H9 (cell line): ENCODE data around the gene GRIK3. TPM values are rescaled to one million over a fixed set of nuclear protein-coding genes. Genes with fewer than 3 reads are reported as not detected.

Experiments used
- DNase-seq: peaks from one replicate; pipeline ENCODE4 v3.0.0-alpha.2; 2017
- H2AFZ ChIP-seq: one replicate; pipeline ENCODE4 v1.6.1; 2013; ENCODE audit warnings: mild to moderate bottlenecking, low read length, control low read depth, moderate library complexity
- H2AK5ac ChIP-seq: 2 replicates; pipeline ENCODE4 v1.6.1; 2013; ENCODE audit warnings: low read length, control low read depth, mixed read lengths; ENCODE audit not compliant: insufficient read length
- H2BK120ac ChIP-seq: one replicate; pipeline ENCODE4 v1.6.1; 2013; ENCODE audit warnings: low read depth, mild to moderate bottlenecking, low read length, control low read depth, inconsistent platforms; ENCODE audit not compliant: poor library complexity, severe bottlenecking
- H2BK12ac ChIP-seq: 2 replicates; pipeline ENCODE4 v1.6.1; 2013; ENCODE audit warnings: low read length, control low read depth, mixed read lengths, low read depth; ENCODE audit not compliant: insufficient read length
- H2BK15ac ChIP-seq: 2 replicates; pipeline ENCODE4 v1.6.1; 2013; ENCODE audit warnings: low read depth, low read length, control low read depth
- H2BK20ac ChIP-seq: one replicate; pipeline ENCODE4 v1.6.1; 2013; ENCODE audit warnings: low read depth, mild to moderate bottlenecking, low read length, control low read depth, inconsistent platforms; ENCODE audit not compliant: poor library complexity, severe bottlenecking
- H2BK5ac ChIP-seq: 2 replicates; pipeline ENCODE4 v1.6.1; 2013; ENCODE audit warnings: low read length, control low read depth, mixed read lengths; ENCODE audit not compliant: insufficient read length
- H3K14ac ChIP-seq: 2 replicates; pipeline ENCODE4 v1.6.1; 2013; ENCODE audit warnings: low read length, control low read depth; ENCODE audit not compliant: insufficient read depth
- H3K18ac ChIP-seq: 2 replicates; pipeline ENCODE4 v1.6.1; 2013; ENCODE audit warnings: low read depth, mild to moderate bottlenecking, mixed read lengths, low read length, control low read depth; ENCODE audit not compliant: insufficient read length
- H3K23ac ChIP-seq: 2 replicates; pipeline ENCODE4 v1.6.1; 2013; ENCODE audit warnings: low read length, control low read depth, mixed read lengths, low read depth; ENCODE audit not compliant: insufficient read length
- H3K23me2 ChIP-seq: 2 replicates; pipeline ENCODE4 v1.6.1; 2013; ENCODE audit warnings: low read depth, mild to moderate bottlenecking, mixed read lengths, low read length, control low read depth; ENCODE audit not compliant: insufficient read length, poor library complexity, severe bottlenecking
- H3K27ac ChIP-seq: 2 replicates; pipeline ENCODE4 v1.5.1; 2013; ENCODE audit warnings: low read length, control low read depth, mixed read lengths, low read depth; ENCODE audit not compliant: insufficient read length
- H3K27me3 ChIP-seq: 2 replicates; pipeline ENCODE4 v1.6.1; 2013; ENCODE audit warnings: low read length, control low read depth, inconsistent platforms; ENCODE audit not compliant: insufficient read depth
- H3K4ac ChIP-seq: 2 replicates; pipeline ENCODE4 v1.6.1; 2013; ENCODE audit warnings: low read depth, mild to moderate bottlenecking, control low read depth, inconsistent platforms, low read length, moderate library complexity
- H3K4me1 ChIP-seq: 2 replicates; pipeline ENCODE4 v1.6.1; 2013; ENCODE audit warnings: low read length, control low read depth, inconsistent platforms; ENCODE audit not compliant: insufficient read depth
- H3K4me2 ChIP-seq: 2 replicates; pipeline ENCODE4 v1.6.1; 2013; ENCODE audit warnings: low read length, control low read depth, mixed read lengths; ENCODE audit not compliant: insufficient read length, insufficient read depth
- H3K56ac ChIP-seq: 2 replicates; pipeline ENCODE4 v1.6.1; 2013; ENCODE audit warnings: low read depth, mild to moderate bottlenecking, mixed read lengths, low read length, control low read depth; ENCODE audit not compliant: insufficient read length
- H3K79me1 ChIP-seq: 2 replicates; pipeline ENCODE4 v1.6.1; 2013; ENCODE audit warnings: low read depth, mild to moderate bottlenecking, moderate library complexity, low read length, control low read depth, inconsistent platforms; ENCODE audit not compliant: insufficient read depth, poor library complexity, severe bottlenecking
- H3K79me2 ChIP-seq: 2 replicates; pipeline ENCODE4 v1.6.1; 2013; ENCODE audit warnings: low read length, control low read depth, inconsistent platforms; ENCODE audit not compliant: insufficient read depth
- H3K9ac ChIP-seq: 2 replicates; pipeline ENCODE4 v1.6.1; 2013; ENCODE audit warnings: low read length, control low read depth, mixed read lengths; ENCODE audit not compliant: insufficient read length; ENCODE audit errors: extremely low read depth
- H3K9me3 ChIP-seq: one replicate; pipeline ENCODE4 v1.6.1; 2013; ENCODE audit warnings: low read depth, low read length, inconsistent platforms; ENCODE audit not compliant: control insufficient read depth
- H3T11ph ChIP-seq: one replicate; pipeline ENCODE4 v1.6.1; 2013; ENCODE audit warnings: mild to moderate bottlenecking, low read length, control low read depth, inconsistent platforms
- H4K20me1 ChIP-seq: one replicate; pipeline ENCODE4 v1.6.1; 2013; ENCODE audit not compliant: control insufficient read depth, insufficient read length, insufficient read depth
- H4K5ac ChIP-seq: 2 replicates; pipeline ENCODE4 v1.6.1; 2013; ENCODE audit warnings: low read depth, mild to moderate bottlenecking, mixed read lengths, low read length, control low read depth; ENCODE audit not compliant: insufficient read length
- H4K8ac ChIP-seq: replicated peaks from 2 replicates; pipeline ENCODE4 v1.6.1; 2013; ENCODE audit warnings: low read length, control low read depth, mixed read lengths, low read depth; ENCODE audit not compliant: insufficient read length
- H4K91ac ChIP-seq: 2 replicates; pipeline ENCODE4 v1.6.1; 2013; ENCODE audit warnings: low read depth, mild to moderate bottlenecking, moderate library complexity, mixed read lengths, low read length, control low read depth; ENCODE audit not compliant: insufficient read length
- H3K27ac Mint-ChIP-seq, 3 experiments: 2 replicates in 2 of 3; 3 replicates in 1 of 3; pipeline ENCODE4 v1.8.0; 2020 to 2021; ENCODE audit warnings: mixed read lengths in 3 of 3, mild to moderate bottlenecking in 1 of 3, moderate library complexity in 1 of 3
- H3K27me3 Mint-ChIP-seq: 2 replicates; pipeline ENCODE4 v1.8.0; 2021; ENCODE audit warnings: low read depth, mild to moderate bottlenecking, moderate library complexity, mixed read lengths
- H3K36me3 Mint-ChIP-seq, 3 experiments: 2 replicates in 2 of 3; 3 replicates in 1 of 3; pipeline ENCODE4 v1.8.0; 2020 to 2021; ENCODE audit warnings: low read depth in 3 of 3, mixed read lengths in 3 of 3; ENCODE audit not compliant: insufficient read depth in 1 of 3
- H3K4me1 Mint-ChIP-seq, 2 experiments: 2 replicates each; pipeline ENCODE4 v1.8.0; 2020; ENCODE audit warnings: mixed read lengths in 2 of 2
- H3K4me3 Mint-ChIP-seq, 2 experiments: 2 replicates in 1 of 2; 3 replicates in 1 of 2; pipeline ENCODE4 v1.8.0; 2020 to 2021; ENCODE audit warnings: mild to moderate bottlenecking in 2 of 2, mixed read lengths in 2 of 2, moderate library complexity in 1 of 2
- H3K9me3 Mint-ChIP-seq, 2 experiments: 2 replicates in 1 of 2; 3 replicates in 1 of 2; pipeline ENCODE4 v1.8.0; 2020; ENCODE audit warnings: mild to moderate bottlenecking in 2 of 2, mixed read lengths in 2 of 2, moderate library complexity in 1 of 2
- WGBS: extraction: QIAGEN DNeasy Blood & Tissue Kit; methylation state at CpG from one replicate; pipeline ENCODE4 v1.1.7; 2013; ENCODE audit warnings: missing lambda C conversion rate, low lambda C conversion rate, mixed read lengths; ENCODE audit not compliant: insufficient read length; ENCODE audit errors: extremely low coverage; 5-methylcytosine and 5-hydroxymethylcytosine counted together
- total RNA-seq: library from RNA; stranded (reverse); gene quantifications from 2 replicates; pipeline ENCODE4 v1.2.1, GENCODE V29; 2021
- TF ChIP-seq, protein P1 (sequence below): fragments of 200-600 bp; sonication (generic); conservative IDR thresholded peaks from 3 replicates; pipeline ENCODE4 v1.8.0; 2021; ENCODE audit warnings: antibody characterized with exemption, mild to moderate bottlenecking

GRIK3 gene
- total RNA-seq, 1 experiment from 2014 or later = 1.7 TPM

- no peaks in the 10 kb centered on the region for H3K79me1 ChIP-seq
- H3K79me2 ChIP-seq = no peaks in the 10 kb centered on the region
- no peak overlapping the region for H2AFZ ChIP-seq
- H3K27ac ChIP-seq = no peak overlapping the region
- no peaks in the 10 kb centered on the region for H3K9me3 ChIP-seq
- no peak overlapping the region for H4K91ac ChIP-seq
- H3K56ac ChIP-seq = no peak overlapping the region
- H4K5ac ChIP-seq = no peak overlapping the region
- no peak overlapping the region for H2BK20ac ChIP-seq
- H3K4me3 Mint-ChIP-seq = no peak overlapping the region
- H4K20me1 ChIP-seq = peaks cover 2% of the 10 kb centered on the region
- H3K27ac Mint-ChIP-seq = no peak overlapping the region
- H3K23ac ChIP-seq = no peak overlapping the region
- peaks cover 19% of the 10 kb centered on the region for H3K27me3 Mint-ChIP-seq
- no peak overlapping the region for H4K8ac ChIP-seq
- no peak overlapping the region for H3T11ph ChIP-seq
- H3K4me1 ChIP-seq = no peaks in the 10 kb centered on the region
- no peaks in the 10 kb centered on the region for H3K9me3 Mint-ChIP-seq
- no peak overlapping the region for H3K9ac ChIP-seq
- no CpG with 5 or more reads among the region's 8 CpGs for WGBS
- H3K4ac ChIP-seq = no peak overlapping the region
- H3K14ac ChIP-seq = no peak overlapping the region
- H3K36me3 Mint-ChIP-seq = no peaks in the 10 kb centered on the region; a peak in 1 of 7 replicates
- TF ChIP-seq, protein P1, sequence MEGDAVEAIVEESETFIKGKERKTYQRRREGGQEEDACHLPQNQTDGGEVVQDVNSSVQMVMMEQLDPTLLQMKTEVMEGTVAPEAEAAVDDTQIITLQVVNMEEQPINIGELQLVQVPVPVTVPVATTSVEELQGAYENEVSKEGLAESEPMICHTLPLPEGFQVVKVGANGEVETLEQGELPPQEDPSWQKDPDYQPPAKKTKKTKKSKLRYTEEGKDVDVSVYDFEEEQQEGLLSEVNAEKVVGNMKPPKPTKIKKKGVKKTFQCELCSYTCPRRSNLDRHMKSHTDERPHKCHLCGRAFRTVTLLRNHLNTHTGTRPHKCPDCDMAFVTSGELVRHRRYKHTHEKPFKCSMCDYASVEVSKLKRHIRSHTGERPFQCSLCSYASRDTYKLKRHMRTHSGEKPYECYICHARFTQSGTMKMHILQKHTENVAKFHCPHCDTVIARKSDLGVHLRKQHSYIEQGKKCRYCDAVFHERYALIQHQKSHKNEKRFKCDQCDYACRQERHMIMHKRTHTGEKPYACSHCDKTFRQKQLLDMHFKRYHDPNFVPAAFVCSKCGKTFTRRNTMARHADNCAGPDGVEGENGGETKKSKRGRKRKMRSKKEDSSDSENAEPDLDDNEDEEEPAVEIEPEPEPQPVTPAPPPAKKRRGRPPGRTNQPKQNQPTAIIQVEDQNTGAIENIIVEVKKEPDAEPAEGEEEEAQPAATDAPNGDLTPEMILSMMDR = no peak
- no peak for DNase-seq
- no peak overlapping the region for H2BK5ac ChIP-seq
- no peaks in the 10 kb centered on the region for H3K27me3 ChIP-seq
- no peak overlapping the region for H2BK120ac ChIP-seq
- H3K18ac ChIP-seq = no peak overlapping the region
- no peak overlapping the region for H2AK5ac ChIP-seq
- H2BK15ac ChIP-seq = no peak overlapping the region
- H2BK12ac ChIP-seq = no peak overlapping the region
- no peak overlapping the region for H3K4me2 ChIP-seq
- peaks cover 9 to 16% of the 10 kb centered on the region in 2 experiments for H3K4me1 Mint-ChIP-seq
- H3K23me2 ChIP-seq = no peaks in the 10 kb centered on the region
Observed at GRCh38 chr1:36964830-36965229, 69.5 kb downstream of the GRIK3 start.
